ENCODE measurements around the gene RBFOX2.

Gene RBFOX2

DNA sequence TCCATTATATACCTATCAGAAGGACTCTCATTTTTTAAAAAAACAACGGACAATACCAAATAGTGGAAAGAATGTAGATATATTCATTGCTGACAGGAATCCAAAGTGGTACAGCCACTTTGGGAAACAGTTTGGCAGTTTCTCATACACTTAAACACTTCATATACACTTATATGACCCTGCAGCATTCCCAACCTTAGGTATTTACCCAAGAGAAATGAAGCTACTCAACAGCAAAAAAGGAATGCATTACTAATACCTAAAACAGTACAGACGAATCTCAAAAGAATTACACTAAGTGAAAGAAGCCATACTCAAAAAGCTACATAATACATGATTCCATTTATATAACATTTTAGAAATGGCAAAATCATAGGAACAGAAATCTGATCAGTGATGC is 51.5 kb downstream of the RBFOX2 start:
- no peak overlapping the region for H3K4me3 ChIP-seq (ENCODE audit: low read depth, low read length)
- TF ChIP-seq, protein P1, sequence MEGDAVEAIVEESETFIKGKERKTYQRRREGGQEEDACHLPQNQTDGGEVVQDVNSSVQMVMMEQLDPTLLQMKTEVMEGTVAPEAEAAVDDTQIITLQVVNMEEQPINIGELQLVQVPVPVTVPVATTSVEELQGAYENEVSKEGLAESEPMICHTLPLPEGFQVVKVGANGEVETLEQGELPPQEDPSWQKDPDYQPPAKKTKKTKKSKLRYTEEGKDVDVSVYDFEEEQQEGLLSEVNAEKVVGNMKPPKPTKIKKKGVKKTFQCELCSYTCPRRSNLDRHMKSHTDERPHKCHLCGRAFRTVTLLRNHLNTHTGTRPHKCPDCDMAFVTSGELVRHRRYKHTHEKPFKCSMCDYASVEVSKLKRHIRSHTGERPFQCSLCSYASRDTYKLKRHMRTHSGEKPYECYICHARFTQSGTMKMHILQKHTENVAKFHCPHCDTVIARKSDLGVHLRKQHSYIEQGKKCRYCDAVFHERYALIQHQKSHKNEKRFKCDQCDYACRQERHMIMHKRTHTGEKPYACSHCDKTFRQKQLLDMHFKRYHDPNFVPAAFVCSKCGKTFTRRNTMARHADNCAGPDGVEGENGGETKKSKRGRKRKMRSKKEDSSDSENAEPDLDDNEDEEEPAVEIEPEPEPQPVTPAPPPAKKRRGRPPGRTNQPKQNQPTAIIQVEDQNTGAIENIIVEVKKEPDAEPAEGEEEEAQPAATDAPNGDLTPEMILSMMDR (IDR thresholded peaks at IDR 0.05; ENCODE audit: borderline replicate concordance, insufficient read depth, low read depth, low read length): no peak

DNA sequence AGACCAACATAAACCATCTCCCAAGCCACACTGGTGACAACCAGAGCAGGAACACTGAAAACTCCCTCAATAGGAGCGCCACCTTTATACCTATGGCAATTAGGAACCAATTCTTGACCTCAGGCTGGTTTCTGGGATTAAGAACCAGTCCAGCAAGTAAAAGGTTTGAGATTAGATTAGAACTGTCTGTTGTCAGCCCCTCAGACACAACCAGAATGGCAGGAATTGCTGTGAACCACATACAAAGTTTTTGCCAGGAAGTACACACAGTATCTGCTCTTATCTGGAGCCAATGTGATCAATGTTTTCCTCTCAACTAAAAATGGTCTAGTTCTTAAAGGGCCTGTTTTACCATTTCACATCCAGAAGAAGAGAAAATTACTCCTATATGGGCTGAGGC is 55.2 kb downstream of the RBFOX2 start:
- TF ChIP-seq, protein P1 (IDR thresholded peaks at IDR 0.05; ENCODE audit: borderline replicate concordance, insufficient read depth, low read depth, low read length): no peak
- no peak overlapping the region for H3K4me3 ChIP-seq (ENCODE audit: low read depth, low read length)

DNA sequence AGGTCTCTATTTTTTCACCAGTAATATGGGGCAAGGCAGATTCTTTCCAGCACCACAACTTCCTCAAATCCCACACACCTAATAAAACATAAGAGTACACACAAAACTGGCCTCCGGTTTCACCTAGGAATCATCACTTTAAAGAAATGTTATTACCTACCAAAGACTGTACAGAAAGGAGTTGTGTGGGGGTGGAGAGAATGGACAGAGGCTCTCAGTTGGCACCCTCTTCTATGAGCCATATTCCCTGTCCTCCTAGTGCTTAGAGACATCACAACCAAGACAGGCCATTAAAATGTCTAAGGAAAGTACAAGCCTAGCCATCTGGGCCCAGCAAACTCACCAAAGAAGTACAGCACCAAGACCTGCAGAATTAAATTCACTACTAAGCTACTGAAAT is 56.1 kb downstream of the RBFOX2 start:
- no peak overlapping the region for H3K4me3 ChIP-seq (ENCODE audit: low read depth, low read length)
- TF ChIP-seq, protein P1 (IDR thresholded peaks at IDR 0.05; ENCODE audit: borderline replicate concordance, insufficient read depth, low read depth, low read length): no peak

DNA sequence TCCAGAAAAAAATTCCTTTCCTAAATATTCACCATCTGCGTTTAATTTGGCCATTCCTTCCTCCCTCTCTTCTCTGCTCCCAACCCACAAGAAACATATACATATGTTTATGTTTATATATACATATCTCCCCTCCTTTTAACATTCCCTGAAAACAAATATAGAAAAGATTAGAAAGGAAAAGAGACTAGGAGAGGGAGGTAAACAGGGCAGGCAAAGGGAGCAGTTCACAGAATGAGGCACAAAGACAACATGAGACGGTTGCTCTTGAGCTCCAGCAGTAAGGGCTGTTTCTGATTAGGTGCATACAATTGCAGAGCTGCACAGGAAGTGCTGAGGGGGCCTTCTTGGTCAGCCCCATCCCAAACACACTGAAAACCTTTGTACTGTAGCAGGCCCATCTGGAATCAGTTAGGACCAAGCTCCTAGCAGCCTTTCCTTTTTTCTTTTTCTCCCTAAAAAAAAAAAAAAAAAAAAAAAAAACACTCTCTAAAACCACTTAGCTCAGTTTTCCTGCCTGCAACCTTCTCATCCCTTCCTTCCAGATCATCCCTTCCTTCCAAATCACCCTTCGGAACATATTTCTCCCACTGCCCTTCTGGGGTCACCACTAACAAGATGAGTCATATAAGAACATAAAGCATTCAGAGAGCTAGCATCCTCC is 57.0 kb downstream of the RBFOX2 start:
- H3K4me3 ChIP-seq (ENCODE audit: low read depth, low read length): no peak overlapping the region
- TF ChIP-seq, protein P1 (IDR thresholded peaks at IDR 0.05; ENCODE audit: borderline replicate concordance, insufficient read depth, low read depth, low read length): no peak

DNA sequence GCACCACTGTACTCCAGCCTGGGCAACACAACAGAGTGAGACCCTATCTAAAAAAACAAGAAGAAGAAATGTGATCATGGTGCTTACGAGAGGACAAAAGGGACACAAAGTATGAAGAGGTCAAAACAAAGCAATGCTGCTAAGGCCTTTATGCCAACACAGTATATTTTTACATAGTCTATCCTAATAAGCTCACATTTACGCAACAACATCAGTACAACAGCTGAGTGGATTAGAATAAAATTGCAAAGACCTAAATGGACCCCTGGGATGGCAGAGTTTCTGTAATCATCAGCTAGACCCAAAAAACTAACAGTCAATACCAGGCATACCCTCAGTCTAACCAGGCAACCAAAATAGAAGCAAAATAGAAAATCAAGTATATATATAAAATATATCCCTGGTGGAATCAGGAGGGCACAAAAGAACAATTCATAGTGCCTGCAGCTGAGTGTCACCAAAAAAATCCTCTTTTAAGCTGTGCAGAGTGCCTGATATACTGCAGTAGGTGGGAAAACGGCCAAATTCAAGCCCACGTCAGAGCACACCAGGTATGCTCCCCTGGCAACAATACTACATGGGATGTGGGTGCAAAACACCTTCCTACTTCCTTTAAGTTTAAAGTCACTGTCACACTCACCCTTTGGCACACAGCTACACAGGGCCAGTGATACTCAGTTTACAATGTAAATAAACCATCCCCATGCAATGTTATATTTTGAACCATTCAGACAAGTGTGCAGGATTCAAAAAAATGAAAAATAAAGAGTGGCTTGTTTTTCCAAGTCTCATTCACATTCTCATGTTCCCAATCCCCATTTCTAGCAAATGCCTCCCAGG is 57.8 kb downstream of the RBFOX2 start:
- TF ChIP-seq, protein P1 (IDR thresholded peaks at IDR 0.05; ENCODE audit: borderline replicate concordance, insufficient read depth, low read depth, low read length): no peak
- no peak overlapping the region for H3K4me3 ChIP-seq (ENCODE audit: low read depth, low read length)

DNA sequence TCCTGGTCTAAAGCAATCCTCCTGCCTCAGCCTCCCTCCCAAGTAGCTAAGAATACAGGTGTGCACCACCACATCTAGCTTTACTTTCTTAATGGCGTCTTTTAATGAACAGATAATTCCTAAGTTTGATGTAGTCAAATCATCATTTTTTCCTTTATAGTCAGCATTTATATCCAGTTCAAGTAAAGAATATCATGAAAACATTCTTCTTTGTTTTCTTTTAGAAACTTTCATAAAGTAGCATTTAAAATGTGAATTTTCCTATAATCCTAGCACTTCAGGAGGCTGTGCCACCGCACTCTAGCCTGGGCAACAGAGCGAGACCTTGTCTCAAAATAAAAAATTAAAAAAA is 61.6 kb downstream of the RBFOX2 start:
- no peak overlapping the region for H3K4me3 ChIP-seq (ENCODE audit: low read depth, low read length)
- TF ChIP-seq, protein P1 (IDR thresholded peaks at IDR 0.05; ENCODE audit: borderline replicate concordance, insufficient read depth, low read depth, low read length): no peak

Data from GM12875 (cell line).